Measurements from ENCODE around the gene CMTM1.

The CMTM1 gene

DNA sequence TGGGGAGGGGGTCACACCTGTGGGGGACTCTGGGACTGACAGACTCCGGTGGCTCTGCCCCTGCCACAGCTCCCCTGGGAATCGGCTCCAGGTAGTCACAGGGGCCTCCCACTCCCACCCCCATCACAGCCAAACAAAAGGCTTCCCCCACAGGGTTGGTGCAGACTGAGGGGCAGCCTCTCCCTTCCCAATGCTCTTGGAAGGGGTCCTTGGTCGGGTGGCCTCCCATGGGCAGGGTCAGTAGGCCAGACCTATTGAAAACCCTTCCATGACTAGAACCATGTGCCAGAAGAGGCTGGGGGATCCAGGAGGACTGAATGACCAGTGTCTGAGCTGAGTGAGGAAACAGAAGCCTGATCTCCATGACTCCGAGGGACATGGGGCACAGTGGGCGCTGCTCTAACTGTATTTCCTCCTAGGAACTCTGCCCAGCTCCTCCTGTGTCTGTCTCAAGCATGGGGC, 45.0 kb upstream of the CMTM1 start:
- Histone ChIP-seq H3K4me2 (ENCODE audit: low read length) (peak overlapping the region; percentile 30), H3K27ac (ENCODE audit: low read depth, low read length) (no peak overlapping the region), H3K9me3 (ENCODE audit: control insufficient read depth, insufficient read depth, low read length) (no peaks in the 10 kb centered on the region), H3K27me3 (ENCODE audit: control insufficient read depth, low read length) (peaks cover 22% of the 10 kb centered on the region), H3K9me2 (replicated peaks; ENCODE audit: control insufficient read depth, low read length) (no peaks in the 10 kb centered on the region), H3K36me3 (ENCODE audit: control insufficient read depth, low read length) (no peaks in the 10 kb centered on the region), H3K4me1 (ENCODE audit: control insufficient read depth, low read length) (peaks cover 83% of the 10 kb centered on the region), H3K4me3 (ENCODE audit: low read length) (no peak overlapping the region), H3F3A (ENCODE audit: control insufficient read depth, insufficient read depth) (peaks cover 24% of the 10 kb centered on the region), H4K20me1 (ENCODE audit: control insufficient read depth, insufficient read depth, low read depth, low read length) (no peaks in the 10 kb centered on the region), H3K79me2 (ENCODE audit: control insufficient read depth, low read length) (no peaks in the 10 kb centered on the region)
- TF ChIP-seq, protein P1, sequence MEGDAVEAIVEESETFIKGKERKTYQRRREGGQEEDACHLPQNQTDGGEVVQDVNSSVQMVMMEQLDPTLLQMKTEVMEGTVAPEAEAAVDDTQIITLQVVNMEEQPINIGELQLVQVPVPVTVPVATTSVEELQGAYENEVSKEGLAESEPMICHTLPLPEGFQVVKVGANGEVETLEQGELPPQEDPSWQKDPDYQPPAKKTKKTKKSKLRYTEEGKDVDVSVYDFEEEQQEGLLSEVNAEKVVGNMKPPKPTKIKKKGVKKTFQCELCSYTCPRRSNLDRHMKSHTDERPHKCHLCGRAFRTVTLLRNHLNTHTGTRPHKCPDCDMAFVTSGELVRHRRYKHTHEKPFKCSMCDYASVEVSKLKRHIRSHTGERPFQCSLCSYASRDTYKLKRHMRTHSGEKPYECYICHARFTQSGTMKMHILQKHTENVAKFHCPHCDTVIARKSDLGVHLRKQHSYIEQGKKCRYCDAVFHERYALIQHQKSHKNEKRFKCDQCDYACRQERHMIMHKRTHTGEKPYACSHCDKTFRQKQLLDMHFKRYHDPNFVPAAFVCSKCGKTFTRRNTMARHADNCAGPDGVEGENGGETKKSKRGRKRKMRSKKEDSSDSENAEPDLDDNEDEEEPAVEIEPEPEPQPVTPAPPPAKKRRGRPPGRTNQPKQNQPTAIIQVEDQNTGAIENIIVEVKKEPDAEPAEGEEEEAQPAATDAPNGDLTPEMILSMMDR (IDR thresholded peaks at IDR 0.05; ENCODE audit: low read depth, low read length, poor library complexity, severe bottlenecking) = no peak
- TF ChIP-seq EZH2phosphoT487 (IDR thresholded peaks at IDR 0.05; ENCODE audit: borderline replicate concordance, low read length) = no peak

DNA sequence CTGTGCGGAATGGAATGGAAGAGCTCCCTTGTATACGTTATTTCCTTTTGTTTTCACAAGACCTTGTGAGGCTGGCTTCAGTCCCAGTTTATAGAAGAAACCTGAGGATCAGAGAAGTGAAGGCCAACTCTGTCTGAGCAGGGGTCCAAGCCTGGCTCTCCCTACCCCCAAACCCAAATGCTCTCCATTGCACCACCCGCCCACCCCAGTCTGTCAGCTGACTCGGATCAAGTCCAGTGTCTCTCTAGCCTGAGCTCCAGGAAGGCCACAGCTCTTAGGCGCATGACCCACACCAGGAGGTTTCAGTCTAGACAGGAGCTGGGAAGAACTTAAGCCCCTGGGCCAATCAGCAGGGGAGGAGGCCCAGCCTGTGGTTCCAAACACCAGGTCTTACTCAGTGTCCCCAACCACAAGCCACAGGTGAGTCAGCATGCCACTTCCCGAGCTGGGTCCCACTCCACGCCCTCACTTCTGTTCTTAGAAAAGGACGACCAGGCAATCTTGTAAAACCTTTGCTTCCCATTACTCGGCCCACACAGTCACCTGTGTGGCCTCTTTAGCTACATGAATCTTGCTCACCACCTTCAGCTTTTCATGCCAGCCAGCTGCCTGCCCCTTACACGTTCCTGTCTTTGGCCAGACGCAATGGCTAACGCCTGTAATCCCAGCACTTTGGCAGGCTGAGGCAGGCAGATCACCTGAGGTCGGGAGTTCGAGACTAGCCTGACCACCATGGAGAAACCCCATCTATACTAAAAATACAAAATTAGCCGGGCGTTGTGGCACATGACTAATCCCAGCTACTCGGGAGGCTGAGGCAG, 44.1 kb upstream of the CMTM1 start:
- H3K4me3 ChIP-seq (ENCODE audit: low read length) = no peak overlapping the region
- no peaks in the 10 kb centered on the region for H3K9me2 ChIP-seq (replicated peaks; ENCODE audit: control insufficient read depth, low read length)
- TF ChIP-seq, protein P1 (IDR thresholded peaks at IDR 0.05; ENCODE audit: low read depth, low read length, poor library complexity, severe bottlenecking) = no peak
- no peak for TF ChIP-seq EZH2phosphoT487 (IDR thresholded peaks at IDR 0.05; ENCODE audit: borderline replicate concordance, low read length)
- H3K9me3 ChIP-seq (ENCODE audit: control insufficient read depth, insufficient read depth, low read length) = no peaks in the 10 kb centered on the region
- peaks cover 74% of the 10 kb centered on the region for H3K4me1 ChIP-seq (ENCODE audit: control insufficient read depth, low read length)
- H3K4me2 ChIP-seq (ENCODE audit: low read length) = no peak overlapping the region
- H3F3A ChIP-seq (ENCODE audit: control insufficient read depth, insufficient read depth) = peaks cover 22% of the 10 kb centered on the region
- no peaks in the 10 kb centered on the region for H3K79me2 ChIP-seq (ENCODE audit: control insufficient read depth, low read length)
- H3K27ac ChIP-seq (ENCODE audit: low read depth, low read length) = no peak overlapping the region
- H3K36me3 ChIP-seq (ENCODE audit: control insufficient read depth, low read length) = no peaks in the 10 kb centered on the region
- peaks cover 25% of the 10 kb centered on the region for H3K27me3 ChIP-seq (ENCODE audit: control insufficient read depth, low read length)
- no peaks in the 10 kb centered on the region for H4K20me1 ChIP-seq (ENCODE audit: control insufficient read depth, insufficient read depth, low read depth, low read length)

GRCh38 chr16:66522816-66523590, 43.2 kb upstream of the CMTM1 start:
- no peaks in the 10 kb centered on the region for H3K36me3 ChIP-seq (ENCODE audit: control insufficient read depth, low read length)
- no peaks in the 10 kb centered on the region for H4K20me1 ChIP-seq (ENCODE audit: control insufficient read depth, insufficient read depth, low read depth, low read length)
- peak overlapping the region; percentile 62 for H3K4me3 ChIP-seq (ENCODE audit: low read length)
- H3F3A ChIP-seq (ENCODE audit: control insufficient read depth, insufficient read depth) = peaks cover 22% of the 10 kb centered on the region
- peaks cover 66% of the 10 kb centered on the region for H3K4me1 ChIP-seq (ENCODE audit: control insufficient read depth, low read length)
- peak overlapping the region; percentile 73 for H3K27ac ChIP-seq (ENCODE audit: low read depth, low read length)
- peak overlapping the region; percentile 85 for H3K4me2 ChIP-seq (ENCODE audit: low read length)
- H3K9me2 ChIP-seq (replicated peaks; ENCODE audit: control insufficient read depth, low read length) = no peaks in the 10 kb centered on the region
- H3K79me2 ChIP-seq (ENCODE audit: control insufficient read depth, low read length) = no peaks in the 10 kb centered on the region
- no peaks in the 10 kb centered on the region for H3K9me3 ChIP-seq (ENCODE audit: control insufficient read depth, insufficient read depth, low read length)
- H3K27me3 ChIP-seq (ENCODE audit: control insufficient read depth, low read length) = peaks cover 25% of the 10 kb centered on the region
- TF ChIP-seq, protein P1 (IDR thresholded peaks at IDR 0.05; ENCODE audit: low read depth, low read length, poor library complexity, severe bottlenecking) = no peak
- TF ChIP-seq EZH2phosphoT487 (IDR thresholded peaks at IDR 0.05; ENCODE audit: borderline replicate concordance, low read length) = no peak
